SK-N-SH (cell line): ENCODE data around the gene BRINP1. TPM values are rescaled to one million over a fixed set of nuclear protein-coding genes. Genes with fewer than 3 reads are reported as not detected.
A peak's percentile ranks its signal among the peaks of the same experiment; 100 is the strongest.

Source experiments
- CTCF ChIA-PET: fragments of 300-600, 350-600 bp; formaldehyde crosslinking; extraction: SDS; loops from one replicate; lab custom pipeline; 2021; lab: Yijun Ruan, JAX
- POLR2A ChIA-PET: fragments of 350-600 bp; sonication (Branson Sonifier 250); formaldehyde crosslinking; extraction: SDS; loops from one replicate; lab custom pipeline; 2020; ENCODE audit warnings: antibody characterized with exemption, inconsistent platforms; lab: Yijun Ruan, JAX
- DNase-seq: peaks from one replicate; pipeline ENCODE4 v3.0.0; 2012
- H2AFZ ChIP-seq: fragments of 200-600 bp; sonication (generic); 2 replicates; pipeline ENCODE4 v1.8.1; 2016; ENCODE audit warnings: antibody characterized with exemption, mild to moderate bottlenecking, low read depth
- H3F3A ChIP-seq: fragments of 200-600 bp; sonication (generic); replicated peaks from 2 replicates; pipeline ENCODE3; 2016; ENCODE audit warnings: antibody characterized with exemption, mild to moderate bottlenecking; ENCODE audit not compliant: insufficient read depth
- H3K27ac ChIP-seq, 2 experiments: fragments of 200-500 bp in 1 of 2; fragments of 200-600 bp in 1 of 2; sonication (Bioruptor generic) in 1 of 2; sonication (generic), shearing (Covaris generic) in 1 of 2; 2 replicates each; pipeline versions ENCODE4 v1.5.1 to v1.6.1; 2014 to 2016; ENCODE audit warnings: low read depth in 2 of 2, inconsistent platforms in 1 of 2, low read length in 1 of 2, mild to moderate bottlenecking in 1 of 2, mixed read lengths in 1 of 2
- H3K27me3 ChIP-seq: fragments of 200-600 bp; sonication (generic), shearing (Covaris generic); 2 replicates; pipeline ENCODE4 v1.6.1; 2016; ENCODE audit warnings: mixed run types; ENCODE audit not compliant: insufficient read depth
- H3K36me3 ChIP-seq, 2 experiments: fragments of 200-500 bp in 1 of 2; fragments of 200-600 bp in 1 of 2; sonication (Bioruptor generic) in 1 of 2; sonication (generic) in 1 of 2; replicated peaks in 1 of 2; 2 replicates each; pipeline versions ENCODE3 to v1.5.1; 2014 to 2016; ENCODE audit warnings: low read length in 1 of 2, mild to moderate bottlenecking in 1 of 2; ENCODE audit not compliant: insufficient read depth in 2 of 2, control insufficient read depth in 1 of 2
- H3K4me1 ChIP-seq, 2 experiments: fragments of 200-500 bp in 1 of 2; fragments of 200-600 bp in 1 of 2; sonication (Bioruptor generic) in 1 of 2; sonication (generic), shearing (Covaris generic) in 1 of 2; 2 replicates each; pipeline versions ENCODE4 v1.5.1 to v1.6.1; 2014 to 2016; ENCODE audit warnings: low read depth in 1 of 2, low read length in 1 of 2, mixed run types in 1 of 2; ENCODE audit not compliant: insufficient read depth in 2 of 2, control insufficient read depth in 1 of 2
- H3K4me2 ChIP-seq: fragments of 200-600 bp; sonication (generic), shearing (Covaris generic); 2 replicates; pipeline ENCODE4 v1.6.1; 2017; ENCODE audit warnings: mixed run types
- H3K4me3 ChIP-seq, 2 experiments: fragments of 200-500 bp in 1 of 2; fragments of 200-600 bp in 1 of 2; sonication (Bioruptor generic) in 1 of 2; sonication (generic), shearing (Covaris generic) in 1 of 2; 2 replicates each; pipeline versions ENCODE4 v1.5.1 to v1.8.1; 2014 to 2016; ENCODE audit warnings: low read depth in 2 of 2, inconsistent platforms in 1 of 2, low read length in 1 of 2, mild to moderate bottlenecking in 1 of 2, mixed read lengths in 1 of 2, moderate library complexity in 1 of 2
- H3K79me2 ChIP-seq: fragments of 200-600 bp; sonication (generic); 2 replicates; pipeline ENCODE4 v1.8.1; 2017; ENCODE audit warnings: mild to moderate bottlenecking; ENCODE audit not compliant: insufficient read depth
- H3K9ac ChIP-seq: fragments of 200-600 bp; sonication (generic); 2 replicates; pipeline ENCODE4 v1.6.1; 2017; ENCODE audit warnings: mixed run types
- H3K9me2 ChIP-seq: fragments of 200-600 bp; sonication (generic); 2 replicates; pipeline ENCODE4 v1.6.1; 2017; ENCODE audit warnings: mixed run types
- H3K9me3 ChIP-seq: fragments of 200-600 bp; sonication (generic); 2 replicates; pipeline ENCODE4 v1.6.1; 2017; ENCODE audit warnings: mixed run types, mild to moderate bottlenecking, moderate library complexity
- H4K20me1 ChIP-seq: fragments of 200-600 bp; sonication (generic); 2 replicates; pipeline ENCODE4 v1.6.1; 2017; ENCODE audit warnings: mild to moderate bottlenecking, mixed run types; ENCODE audit not compliant: insufficient read depth
- CHD2 ChIP-seq: fragments of 150-350 bp; IDR thresholded peaks from 2 replicates; pipeline ENCODE4 v1.6.1; 2018; ENCODE audit warnings: low read length; ENCODE audit not compliant: partially characterized antibody
- FOXJ3 ChIP-seq: sonication (generic); formaldehyde crosslinking; IDR thresholded peaks from 2 replicates; pipeline ENCODE4 v1.5.1; 2020; ENCODE audit warnings: mild to moderate bottlenecking, missing genetic modification reagents
- GATA2 ChIP-seq: sonication (generic); formaldehyde crosslinking; IDR thresholded peaks from 2 replicates; pipeline ENCODE4 v1.5.0; 2020; ENCODE audit warnings: mild to moderate bottlenecking, missing genetic modification reagents
- MEF2A ChIP-seq: IDR thresholded peaks from 2 replicates; pipeline ENCODE4 v1.4.0; 2012; ENCODE audit warnings: low read depth, borderline replicate concordance
- NRF1 ChIP-seq: IDR thresholded peaks from 2 replicates; pipeline ENCODE4 v1.6.1; 2012; ENCODE audit warnings: low read depth, mild to moderate bottlenecking, low read length
- POLR2AphosphoS5 ChIP-seq: IDR thresholded peaks from 2 replicates; pipeline ENCODE4 v1.6.1; 2012; ENCODE audit warnings: low read depth, low read length
- TEAD4 ChIP-seq: IDR thresholded peaks from 2 replicates; pipeline ENCODE4 v1.4.0; 2012; ENCODE audit warnings: mild to moderate bottlenecking, borderline replicate concordance; ENCODE audit not compliant: insufficient read depth
- WGBS: methylation state at CpG from one replicate; pipeline ENCODE4 v1.1.6; 2017; ENCODE audit warnings: low lambda C conversion rate; 5-methylcytosine and 5-hydroxymethylcytosine counted together
- polyA plus RNA-seq, 3 experiments: library from polyadenylated mRNA; depleted of rRNA; stranded (reverse); fragments of >200 nt; gene quantifications; 2 replicates each; pipeline ENCODE4 v1.2.3, GENCODE V29; 2012
- TF ChIP-seq, protein P1 (sequence below): fragments of 200-600 bp; sonication (generic); IDR thresholded peaks from 2 replicates; pipeline ENCODE4 v1.6.1; 2017; ENCODE audit warnings: antibody characterized with exemption, mild to moderate bottlenecking, moderate library complexity
- TF ChIP-seq, protein P2 (sequence below): IDR thresholded peaks from 2 replicates; pipeline ENCODE4 v1.4.0; 2012; ENCODE audit warnings: low read depth, borderline replicate concordance
- TF ChIP-seq, protein P3 (sequence below): fragments of 150-350 bp; IDR thresholded peaks from 2 replicates; pipeline ENCODE4 v1.6.1; 2016; ENCODE audit warnings: mild to moderate bottlenecking, low read depth, low read length

The BRINP1 gene
- polyA plus RNA-seq, 1 of the 3 experiments (the other 2 are of a cell fraction) = 0.41 TPM

DNA sequence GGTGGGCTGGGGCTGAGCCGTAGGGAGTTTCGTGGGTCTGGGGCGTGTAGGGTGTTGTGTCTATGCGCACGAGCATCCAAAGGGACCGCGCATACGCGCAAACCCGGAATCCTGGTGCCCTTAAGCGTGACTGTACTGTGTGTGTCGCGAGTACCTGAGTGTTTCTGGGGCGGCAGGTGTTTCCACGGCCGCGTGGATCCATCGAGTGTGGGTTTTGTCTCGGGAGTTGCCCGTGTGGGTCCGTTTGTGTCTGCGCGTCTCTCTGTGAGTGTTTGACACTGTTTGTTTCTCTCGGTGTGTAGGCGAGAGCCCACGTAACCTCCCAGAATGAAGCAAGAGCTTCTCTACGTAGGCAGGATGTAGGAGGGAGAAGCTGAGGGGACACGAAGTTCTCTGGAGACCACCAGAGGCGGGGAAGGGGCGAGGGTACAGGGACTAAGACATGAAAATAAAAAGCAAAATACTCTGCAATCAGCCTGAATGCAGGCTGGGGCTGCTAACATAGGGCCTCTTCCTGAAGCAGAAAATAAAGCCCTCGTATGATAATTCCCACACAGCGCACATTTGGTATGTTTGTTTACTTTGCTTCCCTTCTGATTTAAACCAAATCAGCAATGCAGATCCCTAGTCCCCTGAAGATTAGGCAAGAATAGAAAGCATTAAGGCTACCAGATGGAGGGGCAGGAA lies 588 bp upstream of the BRINP1 start:
- WGBS = 8% methylated on average over 21 of the region's 32 CpGs
- Histone ChIP-seq H3K9me2 (no peaks in the 10 kb centered on the region), H3F3A (no peaks in the 10 kb centered on the region), H3K9ac (no peak overlapping the region), H3K9me3 (no peaks in the 10 kb centered on the region), H4K20me1 (no peaks in the 10 kb centered on the region), H3K36me3 (no peaks in the 10 kb centered on the region), H3K79me2 (no peaks in the 10 kb centered on the region), H3K27ac (no peak overlapping the region), H3K4me2 (peak overlapping the region; percentile 77), H3K4me1 (peaks cover 0 to 10% of the 10 kb centered on the region in 2 experiments; a peak in 1 of 4 replicates), H3K27me3 (peaks cover 9% of the 10 kb centered on the region; the same call in 1 of the 2 replicates), H2AFZ (peak overlapping the region; percentile 16; the same call in 1 of the 2 replicates), H3K4me3 (peak overlapping the region; percentile 52 to 53)
- POLR2A ChIA-PET = interaction anchor here (1.4 kb wide), 1 partner anchor 10 kb away, joined by 3 read pairs; no protein-coding TSS in a partner anchor
- peak; percentile 27 for DNase-seq
- CTCF ChIA-PET = interaction anchor here (1.2 to 1.7 kb wide), 5 partner anchors 13 to 1587 kb away, joined by 3 to 6 read pairs (median 3); no protein-coding TSS in a partner anchor
- TF ChIP-seq CHD2 (no peak), TEAD4 (no peak), FOXJ3 (CRISPR knock-in tag) (0 out of 2 replicates have a peak, but pooled peaks have one; percentile 13), POLR2AphosphoS5 (no peak)
- TF ChIP-seq, protein P1, sequence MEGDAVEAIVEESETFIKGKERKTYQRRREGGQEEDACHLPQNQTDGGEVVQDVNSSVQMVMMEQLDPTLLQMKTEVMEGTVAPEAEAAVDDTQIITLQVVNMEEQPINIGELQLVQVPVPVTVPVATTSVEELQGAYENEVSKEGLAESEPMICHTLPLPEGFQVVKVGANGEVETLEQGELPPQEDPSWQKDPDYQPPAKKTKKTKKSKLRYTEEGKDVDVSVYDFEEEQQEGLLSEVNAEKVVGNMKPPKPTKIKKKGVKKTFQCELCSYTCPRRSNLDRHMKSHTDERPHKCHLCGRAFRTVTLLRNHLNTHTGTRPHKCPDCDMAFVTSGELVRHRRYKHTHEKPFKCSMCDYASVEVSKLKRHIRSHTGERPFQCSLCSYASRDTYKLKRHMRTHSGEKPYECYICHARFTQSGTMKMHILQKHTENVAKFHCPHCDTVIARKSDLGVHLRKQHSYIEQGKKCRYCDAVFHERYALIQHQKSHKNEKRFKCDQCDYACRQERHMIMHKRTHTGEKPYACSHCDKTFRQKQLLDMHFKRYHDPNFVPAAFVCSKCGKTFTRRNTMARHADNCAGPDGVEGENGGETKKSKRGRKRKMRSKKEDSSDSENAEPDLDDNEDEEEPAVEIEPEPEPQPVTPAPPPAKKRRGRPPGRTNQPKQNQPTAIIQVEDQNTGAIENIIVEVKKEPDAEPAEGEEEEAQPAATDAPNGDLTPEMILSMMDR = no peak

DNA sequence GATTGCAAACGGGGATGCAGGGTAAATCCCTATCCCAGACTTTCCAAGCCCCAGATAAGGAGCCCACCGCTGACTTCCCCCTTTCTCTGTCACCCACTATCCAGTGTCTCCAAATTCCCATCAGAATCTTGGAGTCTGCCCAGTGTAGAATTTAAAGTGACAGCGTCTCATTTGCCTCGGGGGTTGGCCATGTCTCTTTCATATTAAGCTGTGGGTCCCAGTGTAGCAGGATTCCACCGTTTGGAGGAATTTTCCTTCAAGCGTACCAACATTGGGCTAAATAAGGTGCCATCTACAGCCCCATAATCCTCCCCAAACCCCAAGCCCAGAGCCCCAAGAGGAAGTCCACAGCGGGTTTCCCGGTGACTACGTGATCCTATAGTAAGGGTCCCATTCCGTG lies 1.1 kb downstream of the BRINP1 start:
- no peak for DNase-seq
- Histone ChIP-seq H3K27me3 (peaks cover 9% of the 10 kb centered on the region; the same call in 1 of the 2 replicates), H3K4me1 (peaks cover 0 to 10% of the 10 kb centered on the region in 2 experiments; a peak in 1 of 4 replicates), H3K36me3 (no peaks in the 10 kb centered on the region), H3K9me3 (no peaks in the 10 kb centered on the region), H4K20me1 (no peaks in the 10 kb centered on the region), H2AFZ (no peak overlapping the region), H3K4me2 (no peak overlapping the region), H3K27ac (no peak overlapping the region), H3K9me2 (no peaks in the 10 kb centered on the region), H3K79me2 (no peaks in the 10 kb centered on the region), H3K4me3 (no peak overlapping the region; a peak in 1 of 4 replicates), H3K9ac (no peak overlapping the region), H3F3A (no peaks in the 10 kb centered on the region)
- TF ChIP-seq NRF1 = no peak
- TF ChIP-seq, protein P2, sequence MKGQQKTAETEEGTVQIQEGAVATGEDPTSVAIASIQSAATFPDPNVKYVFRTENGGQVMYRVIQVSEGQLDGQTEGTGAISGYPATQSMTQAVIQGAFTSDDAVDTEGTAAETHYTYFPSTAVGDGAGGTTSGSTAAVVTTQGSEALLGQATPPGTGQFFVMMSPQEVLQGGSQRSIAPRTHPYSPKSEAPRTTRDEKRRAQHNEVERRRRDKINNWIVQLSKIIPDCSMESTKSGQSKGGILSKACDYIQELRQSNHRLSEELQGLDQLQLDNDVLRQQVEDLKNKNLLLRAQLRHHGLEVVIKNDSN = no peak
- TF ChIP-seq, protein P3, sequence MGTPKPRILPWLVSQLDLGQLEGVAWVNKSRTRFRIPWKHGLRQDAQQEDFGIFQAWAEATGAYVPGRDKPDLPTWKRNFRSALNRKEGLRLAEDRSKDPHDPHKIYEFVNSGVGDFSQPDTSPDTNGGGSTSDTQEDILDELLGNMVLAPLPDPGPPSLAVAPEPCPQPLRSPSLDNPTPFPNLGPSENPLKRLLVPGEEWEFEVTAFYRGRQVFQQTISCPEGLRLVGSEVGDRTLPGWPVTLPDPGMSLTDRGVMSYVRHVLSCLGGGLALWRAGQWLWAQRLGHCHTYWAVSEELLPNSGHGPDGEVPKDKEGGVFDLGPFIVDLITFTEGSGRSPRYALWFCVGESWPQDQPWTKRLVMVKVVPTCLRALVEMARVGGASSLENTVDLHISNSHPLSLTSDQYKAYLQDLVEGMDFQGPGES = no peak
- no peak for TF ChIP-seq MEF2A
- no peak for TF ChIP-seq GATA2 (CRISPR knock-in tag)
- WGBS = 38% methylated on average over 10 of the region's 10 CpGs
- ChIA-PET CTCF (interaction anchor here (0.9 to 2.0 kb wide), 6 partner anchors 15 to 1586 kb away, joined by 3 to 7 read pairs (median 4); no protein-coding TSS in a partner anchor), POLR2A (no interaction called here)
